K562 (cell line): ENCODE data around the gene INKA2. TPM values are rescaled to one million over a fixed set of nuclear protein-coding genes. Genes with fewer than 3 reads are reported as not detected.

Experiments used
- ATAC-seq: fragments of 200-7000 bp; cut with Tn5 transposase; 3 replicates; pipeline ENCODE4 v1.9.1; 2020; ENCODE audit warnings: moderate library complexity
- BruUV-seq: library from RNA; stranded (reverse); fragments of 400-500 nt; replicated peaks from 2 replicates; lab custom pipeline; 2021; lab: Mats Ljungman, UMichigan
- CTCF ChIA-PET: fragments of 300-600 bp; formaldehyde crosslinking; extraction: SDS; loops from one replicate; lab custom pipeline; 2021; ENCODE audit warnings: low intra/inter-chr PET ratio; lab: Yijun Ruan, JAX
- POLR2A ChIA-PET: fragments of 300-600, 350-650 bp; sonication (Branson Sonifier 250); formaldehyde crosslinking; extraction: SDS; loops from one replicate; lab custom pipeline; 2021; ENCODE audit warnings: antibody characterized with exemption, inconsistent platforms; lab: Yijun Ruan, JAX
- DNase-seq, 4 experiments: peaks; one replicate each; pipeline versions ENCODE4 v3.0.0 to v3.0.0-alpha.2; 2011 to 2018; ENCODE audit warnings: low spot score in 3 of 4, mixed read lengths in 3 of 4; ENCODE audit errors: extremely low read depth in 1 of 4
- FAIRE-seq: peaks from 2 replicates; lab custom pipeline; 2011; peaks lifted over from hg19 to GRCh38; lab: Jason Lieb, UNC
- H2AFZ ChIP-seq: 2 replicates; pipeline ENCODE4 v1.6.0; 2011; ENCODE audit warnings: low read depth, low read length, control low read depth, inconsistent platforms
- H3K27ac ChIP-seq: fragments of 200-600 bp; 3 replicates; pipeline ENCODE4 v1.8.0; 2011; ENCODE audit warnings: low read depth, mild to moderate bottlenecking, control low read depth, inconsistent platforms, low read length, moderate library complexity, mixed read lengths; ENCODE audit errors: extremely low read depth
- H3K27me3 ChIP-seq, 2 experiments: fragments of 300-600 bp in 1 of 2; 2 replicates in 1 of 2; 3 replicates in 1 of 2; pipeline versions ENCODE4 v1.6.0 to v1.8.0; 2011; ENCODE audit warnings: inconsistent platforms in 2 of 2, low read length in 2 of 2, mild to moderate bottlenecking in 1 of 2, mixed read lengths in 1 of 2, moderate library complexity in 1 of 2; ENCODE audit not compliant: control insufficient read depth in 2 of 2, insufficient read depth in 2 of 2
- H3K36me3 ChIP-seq: fragments of 300-600 bp; 3 replicates; pipeline ENCODE4 v1.8.0; 2011; ENCODE audit warnings: mild to moderate bottlenecking, low read length, inconsistent platforms; ENCODE audit not compliant: control insufficient read depth, insufficient read depth
- H3K4me1 ChIP-seq, 2 experiments: fragments of 200-600 bp in 1 of 2; replicated peaks in 1 of 2; 2 replicates in 1 of 2; 3 replicates in 1 of 2; pipeline versions ENCODE4 v1.5.1 to v1.8.0; 2011; ENCODE audit warnings: inconsistent platforms in 2 of 2, low read length in 2 of 2, mild to moderate bottlenecking in 1 of 2, mixed read lengths in 1 of 2, moderate library complexity in 1 of 2; ENCODE audit not compliant: control insufficient read depth in 2 of 2, insufficient read depth in 2 of 2
- H3K4me2 ChIP-seq: 2 replicates; pipeline ENCODE4 v1.6.1; 2011; ENCODE audit warnings: low read length, control low read depth, inconsistent platforms, mixed read lengths; ENCODE audit not compliant: insufficient read depth
- H3K4me3 ChIP-seq: fragments of 200-600 bp; sonication (generic), shearing (Covaris generic); 2 replicates; pipeline ENCODE4 v1.5.1; 2016; ENCODE audit warnings: control low read depth, inconsistent platforms
- H3K79me2 ChIP-seq: fragments of 200-600 bp; 3 replicates; pipeline ENCODE4 v1.8.0; 2011; ENCODE audit warnings: low read length, inconsistent platforms; ENCODE audit not compliant: control insufficient read depth, insufficient read depth
- H3K9ac ChIP-seq, 2 experiments: 2 replicates each; pipeline versions ENCODE4 v1.6.0 to v1.6.1; 2011; ENCODE audit warnings: low read depth in 2 of 2, low read length in 2 of 2, control low read depth in 1 of 2, inconsistent platforms in 1 of 2, mild to moderate bottlenecking in 1 of 2, mixed read lengths in 1 of 2; ENCODE audit not compliant: insufficient read depth in 1 of 2
- H3K9me1 ChIP-seq: one replicate; pipeline ENCODE4 v1.6.0; 2011; ENCODE audit warnings: inconsistent platforms, mild to moderate bottlenecking, low read length, moderate library complexity; ENCODE audit not compliant: control insufficient read depth, insufficient read depth
- H3K9me3 ChIP-seq: replicated peaks from 2 replicates; pipeline ENCODE4 v1.5.1; 2011; ENCODE audit warnings: low read depth, low read length, inconsistent platforms; ENCODE audit not compliant: control insufficient read depth, insufficient read depth
- H4K20me1 ChIP-seq: replicated peaks from 2 replicates; pipeline ENCODE4 v1.6.1; 2011; ENCODE audit warnings: low read length, inconsistent platforms, mixed read lengths; ENCODE audit not compliant: control insufficient read depth, insufficient read depth
- ATF1 ChIP-seq, 2 experiments: fragments of 450-650 bp in 1 of 2; IDR thresholded peaks; 2 replicates each; pipeline ENCODE4 v1.6.1; 2016; ENCODE audit warnings: missing compliant biosample characterization in 1 of 2, missing genetic modification characterization in 1 of 2
- CHAMP1 ChIP-seq: fragments of 450-650 bp; IDR thresholded peaks from 2 replicates; pipeline ENCODE4 v1.6.1; 2016; ENCODE audit warnings: mild to moderate bottlenecking
- ETV5 ChIP-seq: sonication (generic); formaldehyde crosslinking; IDR thresholded peaks from 2 replicates; pipeline ENCODE4 v1.4.0; 2020; ENCODE audit warnings: low read depth, mild to moderate bottlenecking, missing genetic modification reagents
- HMGXB4 ChIP-seq: sonication (generic); formaldehyde crosslinking; IDR thresholded peaks from 2 replicates; pipeline ENCODE4 v1.8.1; 2023; ENCODE audit warnings: mild to moderate bottlenecking, missing genetic modification reagents
- RBBP5 ChIP-seq: fragments of 200-600 bp; sonication (generic); IDR thresholded peaks from 2 replicates; pipeline ENCODE4 v1.6.1; 2012; ENCODE audit warnings: borderline replicate concordance, mild to moderate bottlenecking, low read length, control low read depth, inconsistent platforms; ENCODE audit not compliant: insufficient read depth, poor library complexity, severe bottlenecking
- ZFP36 ChIP-seq: fragments of 150-350 bp; IDR thresholded peaks from 2 replicates; pipeline ENCODE4 v1.6.1; 2018; ENCODE audit warnings: low read length, low read depth; ENCODE audit not compliant: partially characterized antibody
- ZFPM2 ChIP-seq: fragments of 250-450 bp; sonication (Bioruptor Pico); IDR thresholded peaks from 2 replicates; pipeline ENCODE4 v1.5.1; 2022; ENCODE audit warnings: mild to moderate bottlenecking
- WGBS: fragments of 100-300 bp; shearing (Covaris generic); methylation state at CpG from one replicate; pipeline ENCODE4 v1.1.6; 2016; ENCODE audit warnings: low coverage, mixed read lengths; ENCODE audit not compliant: insufficient coverage; ENCODE audit errors: missing lambda C conversion rate; 5-methylcytosine and 5-hydroxymethylcytosine counted together
- in situ Hi-C: fragments of 300-500 bp; cut with MboI; formaldehyde crosslinking; loops from 4 replicates; pipeline ENCODE4 v1.15.0; 2018; ENCODE audit warnings: inconsistent platforms, mixed read lengths
- intact Hi-C: fragments of 100-400 bp; cut with micrococcal nuclease; formaldehyde crosslinking; loops from 2 replicates; pipeline ENCODE4 v1.14.2; 2022
- polyA plus RNA-seq, 8 experiments: library from polyadenylated mRNA; depleted of rRNA in 4 of 8; stranded (reverse) in 5 of 8; unstranded in 3 of 8; fragments of >200 nt; fragmentation: Nextera tagmentation in 2 of 8; fragmentation: Illumina TruSeq in 1 of 8; extraction: Ambion mirVana in 2 of 8; extraction: Trizol in 1 of 8; gene quantifications; 2 replicates each; pipeline versions ENCODE4 v1.2.1 to v1.2.3, GENCODE V29; 2011 to 2014; ENCODE audit warnings: inconsistent platforms in 1 of 8, missing spikeins in 1 of 8
- total RNA-seq, 7 experiments: library from RNA; depleted of rRNA in 6 of 7; stranded (reverse); fragments of >200 nt in 6 of 7; fragmentation: Illumina TruSeq in 2 of 7; extraction: Trizol in 2 of 7; gene quantifications; 2 replicates each; pipeline versions ENCODE4 v1.2.1 to v1.2.3, GENCODE V29; 2011 to 2021; ENCODE audit warnings: low replicate concordance in 1 of 7

INKA2 gene
- total and polyA plus RNA-seq, 9 of the 15 experiments (the other 6 are each of a cell fraction or from before 2014, with no cell fraction given), result 0.04 to 1.4 (median 0.26) TPM; not detected in 1

- Histone ChIP-seq H3K27me3 (peaks cover 22 to 31% of the 10 kb centered on the region in 2 experiments), H3K79me2 (no peaks in the 10 kb centered on the region), H2AFZ (no peak overlapping the region), H4K20me1 (no peaks in the 10 kb centered on the region), H3K4me3 (no peak overlapping the region), H3K36me3 (no peaks in the 10 kb centered on the region), H3K4me2 (no peak overlapping the region), H3K27ac (no peak overlapping the region), H3K9me1 (no peaks in the 10 kb centered on the region), H3K9ac (no peak overlapping the region), H3K9me3 (no peaks in the 10 kb centered on the region), H3K4me1 (no peaks in the 10 kb centered on the region)
- in situ Hi-C loops, result no loop called here
- ATAC-seq, result no peak
- WGBS, result 0% methylated on average over 4 of the region's 4 CpGs
- ChIA-PET CTCF (no interaction called here), POLR2A (interaction anchor here (0.6 to 0.9 kb wide), 2 partner anchors 17 to 199 kb away, joined by 3 read pairs; no protein-coding TSS in a partner anchor)
- DNase-seq, result no peak
- TF ChIP-seq ETV5 (CRISPR knock-in tag) (no peak), ZFPM2 (CRISPR knock-in tag) (no peak), HMGXB4 (CRISPR knock-in tag) (no peak), CHAMP1 (no peak), ZFP36 (no peak), ATF1 (CRISPR knock-in tag; IDR thresholded peaks at IDR 0.05) (no peak), ATF1 (tag; IDR thresholded peaks at IDR 0.05) (no peak), RBBP5 (no peak)
- intact Hi-C loops, result no loop called here
- no TSS peak for BruUV-seq
- no peak for FAIRE-seq
Observed at GRCh38 chr1:111784273-111784901, 45.2 kb upstream of the INKA2 start.
